Glomerular endothelial cell (primary cell): ENCODE data around the gene ABHD17A. TPM values are rescaled to one million over a fixed set of nuclear protein-coding genes. Genes with fewer than 3 reads are reported as not detected.

Source experiments
- DNase-seq: peaks from one replicate; pipeline ENCODE4 v3.0.0-alpha.2; 2011; ENCODE audit warnings: low read depth, low spot score; ENCODE audit errors: extremely low read depth
- total RNA-seq: library from RNA; depleted of rRNA; stranded (reverse); fragments of >200 nt; gene quantifications from 2 replicates; pipeline ENCODE4 v1.2.3, GENCODE V29; 2015

ABHD17A gene
- total RNA-seq, 1 donor from 2014 or later: 224 TPM

DNA sequence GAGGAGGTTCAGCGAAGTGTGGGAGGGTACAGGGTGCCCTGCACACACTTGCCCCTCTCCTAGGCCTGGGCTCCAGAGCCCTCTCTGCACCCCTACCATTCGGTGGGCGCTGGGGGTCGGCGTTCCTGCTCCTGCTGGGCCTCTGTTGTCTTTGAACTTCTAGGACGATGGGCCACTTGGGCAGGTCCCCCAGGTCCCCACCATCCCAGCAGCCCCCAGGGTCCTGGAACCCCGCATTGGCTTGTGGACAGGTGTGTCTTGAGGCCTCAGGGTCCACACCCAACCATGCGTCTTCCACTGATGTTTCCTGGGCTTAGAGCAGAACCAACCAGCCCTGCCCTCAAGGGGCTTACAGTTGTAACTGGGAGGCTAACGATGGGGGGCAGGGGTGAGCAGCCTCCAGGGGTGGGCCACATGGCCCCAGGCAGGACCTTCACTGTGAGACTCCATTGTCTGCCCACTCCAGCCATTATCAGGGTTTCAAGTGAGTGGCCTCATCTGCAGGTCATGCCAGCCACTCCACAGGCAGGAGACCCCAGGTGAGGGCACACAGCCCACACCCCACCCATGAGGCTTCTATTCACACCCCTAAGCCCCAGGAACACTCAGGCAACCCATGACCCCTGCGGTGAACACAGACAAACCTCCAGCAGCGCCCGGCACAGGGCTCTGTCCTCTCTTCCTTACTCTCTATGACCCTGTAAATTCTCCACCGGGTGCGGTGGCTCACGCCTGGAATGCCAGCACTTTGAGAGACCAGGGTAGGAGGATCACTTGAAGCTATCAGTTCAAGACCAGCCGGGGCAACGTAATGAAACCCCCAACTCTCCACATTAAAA is 19.9 kb downstream of the ABHD17A start:
- DNase-seq: no peak

DNA sequence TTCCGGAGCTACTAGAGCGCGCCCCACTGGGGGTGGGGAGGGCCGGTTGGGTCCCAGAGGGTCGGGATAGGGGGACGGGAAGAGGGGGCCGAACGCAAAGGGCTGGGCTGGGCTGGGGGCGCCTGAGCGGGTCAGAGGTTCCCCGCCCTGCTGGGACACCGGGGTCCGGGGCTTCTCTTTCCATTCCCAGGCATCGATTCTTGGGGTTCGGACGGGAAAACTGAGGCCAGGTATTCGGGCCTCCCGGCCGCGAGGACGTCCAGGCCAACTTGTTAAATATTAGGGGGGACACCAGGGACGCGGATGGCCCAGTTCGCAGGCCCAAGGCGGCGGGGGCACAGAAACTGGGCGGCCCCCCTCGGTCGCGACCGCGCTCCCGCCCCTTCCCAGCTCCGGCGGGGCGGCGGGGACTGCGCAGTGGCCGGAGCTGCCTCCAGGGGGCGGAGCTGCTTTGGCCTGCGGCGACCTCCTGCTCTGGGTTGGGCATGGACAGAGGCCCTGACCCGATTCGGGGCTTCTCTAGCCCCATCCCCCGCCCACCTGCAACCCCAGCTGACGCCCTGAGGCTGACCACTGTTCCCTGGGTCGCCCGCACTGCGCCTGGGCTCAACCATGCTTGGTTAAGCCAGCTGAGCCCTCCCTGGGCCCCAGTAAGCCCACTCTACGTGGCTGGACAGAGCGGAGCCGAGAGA is 20.7 kb downstream of the ABHD17A start:
- no peak for DNase-seq

DNA sequence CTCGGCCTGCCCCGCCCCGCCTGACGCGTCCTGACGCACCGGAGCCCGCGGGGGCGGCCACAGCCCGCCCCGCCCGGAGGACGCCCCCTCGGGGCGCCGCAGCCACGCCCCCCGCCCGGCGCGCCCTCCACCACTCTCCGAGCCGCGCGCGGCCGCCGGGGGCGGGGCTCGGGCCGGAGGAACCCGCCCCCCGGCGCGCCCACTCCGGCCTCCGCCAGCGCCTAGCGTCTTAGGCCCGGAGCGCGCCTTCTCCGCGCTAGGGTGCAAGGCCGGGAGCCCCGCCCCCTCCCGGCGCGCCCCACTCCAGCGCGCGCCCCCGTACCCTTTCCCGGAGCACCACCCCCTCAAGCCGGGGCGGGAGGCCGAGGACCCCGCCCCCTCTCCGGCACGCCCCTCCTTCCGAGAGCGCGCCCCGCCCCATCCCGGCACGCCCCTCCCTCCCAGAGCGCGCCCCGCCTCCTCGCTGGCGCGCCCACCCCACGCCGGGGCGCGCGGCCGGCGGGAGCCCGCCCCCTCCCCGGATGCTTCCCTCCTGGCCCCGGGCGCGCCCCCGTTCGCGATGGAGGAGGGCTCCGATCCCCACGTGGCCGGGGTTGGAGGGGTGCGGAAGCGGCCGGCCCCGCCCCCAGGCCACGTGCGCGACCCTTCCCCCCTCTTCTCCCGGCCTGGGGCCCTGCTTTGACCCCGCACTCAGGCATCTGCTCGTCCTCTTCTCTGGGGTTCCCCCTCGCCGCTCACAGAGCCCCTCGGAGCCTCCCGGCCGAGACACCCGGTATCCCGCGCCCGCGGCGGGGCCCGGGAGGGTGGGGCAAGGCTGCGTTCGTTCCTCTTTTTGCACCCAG is 21.4 kb downstream of the ABHD17A start:
- no peak for DNase-seq

DNA sequence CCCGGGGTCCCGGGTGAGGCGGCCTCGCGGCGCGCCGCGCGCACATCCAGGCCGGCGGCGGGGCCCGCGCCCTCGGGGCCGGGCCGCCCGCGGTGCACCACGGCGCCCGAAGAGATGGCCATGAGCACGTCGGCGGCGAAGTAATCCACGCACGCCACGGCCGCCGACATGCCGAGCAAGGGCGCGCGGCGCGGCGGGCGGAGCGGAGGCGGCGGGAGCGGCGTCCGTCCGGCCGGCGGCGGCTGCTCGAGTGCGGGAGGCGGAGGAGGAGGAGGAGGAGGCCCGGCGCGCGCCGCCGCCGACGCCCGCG is 22.0 kb downstream of the ABHD17A start, which contains the start of gene KLF16:
Gene KLF16, minus strand, starts transcription at position 252 of the 310 bp plus-strand sequence. Its CDS starts 82 bp downstream, at position 170.
- no peak for DNase-seq

DNA sequence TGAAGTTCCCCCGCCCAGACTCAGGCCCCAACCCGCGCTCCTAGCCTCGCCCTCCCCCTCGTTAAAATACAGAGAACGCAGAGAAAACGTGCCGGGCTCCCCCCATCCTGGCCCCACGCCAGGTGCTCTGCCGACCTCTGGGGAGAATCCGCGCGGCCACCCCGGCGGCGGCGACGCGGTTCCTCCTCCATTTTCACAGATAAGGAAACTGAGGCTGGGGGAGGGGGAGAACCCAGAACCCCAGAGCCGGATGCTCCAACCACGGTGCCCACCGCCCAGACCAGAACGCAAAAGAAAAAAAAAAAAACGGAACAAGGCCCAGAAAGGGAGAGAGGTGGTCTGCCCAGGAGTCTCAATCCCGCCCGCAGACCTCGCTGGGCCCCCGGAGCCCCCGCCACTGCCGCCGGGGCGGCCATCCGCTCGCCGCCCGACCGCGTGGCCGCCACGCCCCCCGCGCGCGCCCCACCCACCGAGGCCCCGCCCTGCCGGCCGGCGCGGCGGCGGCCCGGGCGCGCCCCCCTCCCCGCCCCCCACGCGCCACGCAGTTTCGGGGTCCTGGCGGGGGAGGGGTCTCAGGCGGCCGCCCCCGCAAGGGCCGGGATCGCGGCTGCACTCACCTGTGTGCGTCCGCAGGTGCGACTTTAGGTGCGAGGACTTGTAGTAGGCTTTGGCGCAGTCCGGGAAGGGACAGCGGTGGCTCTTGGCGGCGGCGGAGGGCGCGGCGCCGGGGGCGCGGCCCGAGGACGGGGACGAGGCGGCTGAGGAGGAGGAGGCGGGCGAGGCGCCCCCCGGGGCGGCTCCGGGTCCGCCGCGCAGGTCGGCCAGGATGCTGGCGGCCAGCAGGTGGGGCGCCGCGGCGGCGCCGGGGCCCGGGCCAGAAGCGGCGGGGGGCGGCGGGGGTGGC is 22.6 kb downstream of the ABHD17A start:
- no peak for DNase-seq

DNA sequence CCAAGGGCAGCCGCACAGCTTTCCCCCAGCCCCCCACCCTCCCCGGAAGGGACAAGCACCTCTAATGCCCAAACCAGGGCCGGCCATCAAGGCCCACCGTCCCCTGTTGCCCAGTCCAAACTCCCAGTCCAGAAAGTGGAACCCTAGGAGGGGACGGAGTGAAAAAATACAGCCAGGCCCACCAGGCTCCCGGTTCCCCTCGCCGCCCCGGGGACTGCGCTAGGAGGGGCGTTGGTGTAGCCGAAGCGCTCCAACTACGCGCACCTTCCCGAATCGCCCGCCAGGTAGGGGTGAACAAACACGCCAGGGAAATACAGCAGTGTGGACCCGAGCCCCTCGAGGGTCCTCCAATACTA is 23.2 kb downstream of the ABHD17A start:
- no peak for DNase-seq

DNA sequence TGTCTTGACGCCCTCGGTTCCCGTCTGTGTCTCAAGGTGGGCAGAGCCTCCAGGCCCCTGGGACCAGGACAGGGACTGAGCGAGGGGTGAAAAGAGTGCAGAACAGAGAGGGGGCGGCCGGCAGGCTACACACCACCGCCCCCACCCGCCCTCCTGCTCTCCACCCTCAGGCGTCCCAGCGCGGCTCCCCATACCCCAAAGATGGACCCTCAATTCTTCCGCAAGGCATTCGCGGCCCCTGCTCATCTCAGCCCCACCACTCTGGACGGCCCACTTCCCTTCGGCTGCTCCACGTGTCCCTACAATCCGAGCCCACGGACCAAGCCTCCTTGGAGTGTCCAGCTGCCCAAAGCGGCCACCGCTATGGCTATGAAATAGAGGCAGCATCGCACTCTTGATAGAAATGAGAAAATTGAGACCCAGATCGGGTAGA is 23.7 kb downstream of the ABHD17A start:
- DNase-seq: no peak

DNA sequence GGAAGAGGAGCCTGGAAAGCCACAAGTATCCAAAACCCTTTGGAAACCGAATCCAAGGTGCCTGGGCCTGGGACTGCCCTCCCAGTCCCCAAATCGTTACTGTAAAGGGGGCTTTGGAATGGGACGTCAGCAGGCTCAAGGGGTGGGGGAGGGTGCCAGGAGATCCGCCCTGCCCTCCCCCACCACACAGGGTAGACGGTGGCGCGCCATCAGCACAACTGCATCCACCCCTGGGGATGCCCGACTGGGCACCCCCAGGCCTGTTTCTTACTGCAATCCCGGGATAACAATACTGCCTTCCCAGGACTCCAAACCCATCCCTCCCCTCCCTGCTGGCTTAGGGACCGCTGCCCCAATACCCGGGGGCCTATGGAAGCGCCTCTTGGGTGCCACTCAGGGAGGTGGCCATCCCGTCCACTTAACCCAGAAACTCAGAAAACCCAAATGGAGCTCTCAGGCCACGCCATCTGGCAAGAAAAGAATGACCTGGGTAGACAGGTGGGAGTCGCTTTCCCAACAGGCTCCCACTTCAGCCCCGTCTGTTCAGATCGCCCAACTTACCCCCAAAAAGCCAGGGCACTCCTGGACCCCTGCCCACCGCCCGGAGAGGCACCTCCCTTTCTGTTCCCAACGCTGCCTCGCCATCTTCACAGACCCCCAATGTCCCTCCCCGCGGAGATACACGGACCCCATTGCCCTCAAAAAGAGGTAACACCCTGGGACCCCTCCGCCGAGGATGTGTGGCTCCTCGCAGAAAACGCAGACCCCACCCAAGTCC is 24.3 kb downstream of the ABHD17A start:
- no peak for DNase-seq

DNA sequence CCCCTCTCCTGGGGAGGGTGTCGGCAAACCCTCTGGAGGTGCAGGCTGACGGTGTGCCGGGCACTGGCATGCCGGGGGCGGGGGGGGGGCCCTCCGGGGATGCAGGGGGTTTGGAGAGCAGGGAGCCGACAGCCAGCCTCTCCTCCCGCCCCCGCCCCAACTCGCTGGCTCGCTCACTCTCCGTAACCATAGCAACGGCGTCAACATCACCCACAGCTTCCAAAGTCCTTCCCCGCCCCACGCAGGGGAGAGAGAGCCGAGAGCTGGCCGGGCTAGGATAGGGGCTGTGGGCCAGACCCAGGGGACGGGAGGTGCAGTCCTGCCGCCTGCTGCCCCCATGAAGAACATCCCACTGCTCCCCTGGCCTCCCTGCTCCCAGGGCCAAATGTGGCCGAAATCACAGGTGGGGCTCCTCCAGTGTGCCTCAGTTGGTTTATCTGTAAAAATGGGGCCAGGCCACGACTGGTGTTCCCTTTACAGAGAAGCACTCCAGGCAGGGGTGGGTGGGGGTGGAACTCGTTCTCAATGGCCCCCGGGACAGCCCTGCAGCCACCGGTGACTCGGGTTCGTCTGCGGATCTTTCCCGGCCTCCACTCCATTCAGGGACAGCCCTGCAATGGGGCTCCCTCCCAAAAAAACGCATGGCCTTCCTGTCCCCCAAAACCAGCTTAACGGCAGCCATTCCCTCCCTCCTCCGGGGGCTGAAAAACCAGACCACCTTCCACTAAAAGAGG is 25.1 kb downstream of the ABHD17A start:
- no peak for DNase-seq

DNA sequence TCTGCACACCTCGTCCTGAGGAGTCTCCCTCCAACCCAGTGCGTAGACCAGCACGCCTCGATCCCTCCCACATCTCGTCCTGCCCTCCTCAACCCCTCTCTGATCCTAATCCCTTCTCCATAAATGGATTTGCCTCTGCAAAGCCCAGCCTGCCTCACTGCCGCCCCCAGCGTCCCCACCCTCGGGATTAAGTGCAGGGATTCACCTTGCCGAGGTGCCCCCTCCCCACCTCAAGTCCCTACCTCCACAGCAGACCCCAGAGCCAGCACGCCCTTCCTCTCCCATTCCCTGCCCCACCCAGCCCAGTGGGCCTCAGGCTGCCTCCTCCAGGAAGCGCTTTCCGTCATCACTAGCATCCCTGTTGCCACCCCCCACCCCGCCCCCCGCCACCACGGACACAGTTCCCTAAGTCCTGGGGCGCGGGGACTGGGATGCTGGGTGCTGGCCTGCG is 25.9 kb downstream of the ABHD17A start:
- DNase-seq: no peak

DNA sequence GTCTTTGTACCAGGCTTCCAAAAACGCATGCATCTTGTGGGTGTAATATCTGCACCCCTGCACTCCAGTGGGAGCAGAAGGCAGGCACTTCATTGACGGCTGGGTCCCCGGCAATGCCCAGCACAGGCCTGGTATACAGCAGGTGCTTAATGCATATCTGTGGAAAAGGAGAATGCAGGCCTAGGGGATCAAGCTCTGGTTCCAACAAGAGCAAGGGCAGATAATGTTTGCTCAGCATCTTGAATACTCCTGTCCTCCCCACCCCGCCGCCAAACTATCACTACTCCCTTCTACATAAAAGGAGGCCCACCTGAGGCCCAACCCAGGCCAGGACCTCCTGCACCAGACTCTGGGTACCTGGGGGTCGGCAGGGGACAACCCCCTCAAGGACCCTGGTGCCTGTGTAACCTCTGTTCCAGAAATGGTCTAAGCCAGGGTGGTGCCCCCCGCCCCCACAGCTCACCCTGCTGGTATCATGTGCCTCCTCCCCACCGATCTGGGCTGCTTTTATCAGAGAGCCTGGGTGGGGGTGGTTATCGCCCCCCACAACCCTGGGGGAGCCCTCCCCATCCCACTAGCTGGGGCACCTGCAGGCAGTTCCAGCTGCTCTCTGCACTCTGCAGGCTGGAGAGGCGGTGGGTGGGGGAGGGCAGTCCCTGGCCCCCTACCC is 26.7 kb downstream of the ABHD17A start:
- no peak for DNase-seq

DNA sequence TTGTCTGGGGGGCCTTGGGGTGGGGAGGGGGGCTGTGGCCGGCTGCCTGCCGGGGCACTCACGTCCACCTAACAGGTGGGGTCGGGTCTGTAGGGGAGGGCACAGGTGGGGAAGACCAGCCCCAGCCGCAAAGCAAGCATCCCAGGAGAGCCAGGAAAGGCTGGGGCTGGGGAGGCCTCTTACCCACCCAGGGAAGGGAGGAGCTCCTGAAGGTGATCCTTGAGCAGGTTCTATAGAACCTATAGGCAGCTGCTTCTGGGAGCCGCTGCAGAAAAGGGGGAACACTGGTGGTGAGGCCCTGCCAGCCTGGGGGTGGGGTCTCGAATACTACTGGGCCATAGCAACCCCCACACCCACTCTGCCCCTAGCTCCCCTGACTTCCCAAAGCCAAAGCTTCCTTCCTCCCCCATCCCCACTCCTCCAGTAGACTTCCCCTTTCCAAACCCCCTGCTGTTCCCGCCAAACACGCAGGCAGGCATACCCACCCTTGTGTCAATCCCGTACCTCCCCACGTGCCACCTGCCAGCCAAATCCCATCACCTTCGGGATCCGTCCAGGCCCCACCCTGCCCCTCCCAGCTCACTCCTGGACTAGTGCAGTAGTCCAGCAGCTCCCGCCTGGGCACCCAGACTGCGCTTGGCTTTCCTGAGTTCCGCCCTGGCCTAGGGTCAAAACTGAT is 27.5 kb downstream of the ABHD17A start:
- DNase-seq: no peak

DNA sequence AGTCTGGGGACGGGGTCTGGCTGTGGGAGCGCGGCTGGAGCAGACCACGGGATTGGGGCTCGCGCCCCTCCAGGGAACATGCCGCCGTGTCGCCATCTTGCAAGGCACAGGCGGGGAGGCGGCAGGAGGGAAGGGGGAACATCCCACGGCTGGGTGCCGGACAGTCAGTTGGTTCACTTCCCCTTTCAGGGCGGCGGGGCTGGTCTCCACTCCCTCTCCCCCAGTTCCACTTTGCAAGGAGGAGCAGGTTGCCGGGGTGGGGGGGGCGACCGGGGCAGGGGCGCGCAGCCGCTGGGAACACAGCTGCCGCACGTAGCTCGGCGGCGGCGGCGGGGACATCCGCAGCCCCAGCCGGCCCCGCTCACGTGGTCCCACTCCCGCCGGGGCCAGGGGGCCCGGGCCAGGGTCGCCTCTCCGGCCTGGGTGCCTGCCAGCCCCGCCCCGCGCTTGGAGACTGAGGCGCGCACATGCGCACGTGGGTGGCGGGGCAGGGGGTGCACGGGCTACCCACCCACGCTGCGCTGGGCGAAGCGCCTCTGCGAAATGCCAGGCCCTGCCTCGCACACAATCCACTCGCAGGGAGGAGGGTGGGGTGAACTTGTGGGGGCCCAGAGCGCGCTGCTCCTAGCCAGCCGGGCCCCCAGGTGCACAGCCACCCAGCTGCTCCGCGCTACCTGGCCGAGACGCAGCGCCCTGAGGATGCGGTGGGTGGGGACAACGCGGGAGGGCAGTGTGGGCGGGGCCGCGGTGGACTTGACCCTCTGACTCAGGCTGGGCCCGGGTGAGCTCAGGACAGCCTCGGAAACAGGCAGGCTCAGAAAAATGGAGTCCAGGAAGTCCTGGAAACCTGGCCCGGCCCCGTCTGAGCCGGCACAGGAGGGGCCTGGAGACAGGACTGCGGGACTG is 28.3 kb downstream of the ABHD17A start:
- DNase-seq: no peak

DNA sequence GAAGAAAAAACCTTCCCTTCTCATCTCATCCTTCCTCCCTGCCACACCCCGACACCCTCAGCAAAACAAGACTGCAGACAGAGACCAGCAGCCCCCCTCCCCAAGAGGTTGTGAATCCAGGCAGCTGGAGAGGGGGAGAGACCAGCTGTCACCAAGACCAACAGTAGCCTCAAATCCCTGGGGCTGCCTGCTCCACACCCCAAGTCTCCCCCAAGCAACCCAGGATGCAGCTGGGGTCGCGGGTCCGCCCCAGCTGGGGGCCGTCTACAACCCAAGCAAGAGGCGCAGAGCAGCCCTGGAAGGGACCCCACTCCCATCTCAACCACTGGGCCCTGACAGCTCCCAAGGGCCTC is 29.0 kb downstream of the ABHD17A start:
- no peak for DNase-seq

DNA sequence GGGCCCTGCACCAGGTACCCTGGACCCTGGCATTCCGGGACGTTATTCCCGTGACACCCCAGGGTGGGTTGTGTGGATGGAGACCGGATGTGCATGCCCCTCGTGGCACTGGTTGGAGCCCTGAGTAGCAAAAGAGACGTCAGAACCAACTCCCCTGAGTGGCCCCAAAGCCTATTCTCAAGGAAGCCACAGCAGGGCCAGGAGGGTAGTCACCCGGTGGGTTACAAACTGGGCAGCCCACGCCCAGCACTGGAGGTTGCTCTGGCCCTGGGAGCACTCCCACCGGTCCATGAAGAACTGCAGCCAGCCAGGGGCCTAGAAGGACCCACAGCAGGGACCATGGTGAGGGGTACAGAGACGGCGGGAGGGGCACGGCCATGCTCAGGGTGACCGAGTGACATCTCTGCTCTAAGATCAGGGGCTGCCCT is 29.5 kb downstream of the ABHD17A start:
- no peak for DNase-seq

DNA sequence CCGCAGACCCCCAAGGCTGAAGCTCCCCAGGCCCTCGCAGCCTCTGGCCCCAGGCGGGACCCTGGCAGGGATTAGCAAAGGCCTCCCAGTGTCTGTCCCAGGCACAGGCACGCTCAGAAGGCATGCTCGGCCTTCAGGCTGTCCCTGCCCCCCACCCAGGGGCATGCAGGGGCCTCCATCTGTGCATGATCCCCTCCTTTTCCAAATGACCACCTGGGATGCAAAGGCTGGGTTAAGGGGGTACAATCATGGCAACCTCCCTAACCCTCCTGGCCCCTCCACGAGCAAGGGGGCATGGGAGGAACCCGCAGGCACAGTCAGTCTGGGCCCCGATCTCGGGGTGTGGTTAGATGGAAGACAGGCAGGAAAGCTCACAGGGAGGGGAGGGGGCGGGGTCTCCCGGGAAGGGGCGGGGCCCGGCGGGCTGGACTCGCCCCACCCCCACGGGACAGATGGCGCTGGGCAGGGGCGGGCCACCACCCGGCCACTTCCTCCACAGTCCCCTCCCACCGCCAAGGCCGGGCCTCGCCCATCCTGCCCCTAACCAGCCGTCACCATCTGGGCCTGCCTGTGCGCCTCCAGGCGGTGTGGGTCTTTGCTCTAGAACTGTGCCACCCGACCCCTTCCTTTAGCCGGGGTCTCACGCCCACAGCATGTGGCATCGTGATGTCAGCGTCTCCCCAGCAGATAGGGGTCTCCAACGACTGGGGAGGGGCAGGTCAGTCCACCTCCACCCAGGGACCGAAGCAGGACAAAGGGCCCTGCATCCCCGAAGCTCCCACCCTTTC is 30.1 kb downstream of the ABHD17A start:
- DNase-seq: no peak
